ENCODE measurements around the gene MYADML2.

DNA sequence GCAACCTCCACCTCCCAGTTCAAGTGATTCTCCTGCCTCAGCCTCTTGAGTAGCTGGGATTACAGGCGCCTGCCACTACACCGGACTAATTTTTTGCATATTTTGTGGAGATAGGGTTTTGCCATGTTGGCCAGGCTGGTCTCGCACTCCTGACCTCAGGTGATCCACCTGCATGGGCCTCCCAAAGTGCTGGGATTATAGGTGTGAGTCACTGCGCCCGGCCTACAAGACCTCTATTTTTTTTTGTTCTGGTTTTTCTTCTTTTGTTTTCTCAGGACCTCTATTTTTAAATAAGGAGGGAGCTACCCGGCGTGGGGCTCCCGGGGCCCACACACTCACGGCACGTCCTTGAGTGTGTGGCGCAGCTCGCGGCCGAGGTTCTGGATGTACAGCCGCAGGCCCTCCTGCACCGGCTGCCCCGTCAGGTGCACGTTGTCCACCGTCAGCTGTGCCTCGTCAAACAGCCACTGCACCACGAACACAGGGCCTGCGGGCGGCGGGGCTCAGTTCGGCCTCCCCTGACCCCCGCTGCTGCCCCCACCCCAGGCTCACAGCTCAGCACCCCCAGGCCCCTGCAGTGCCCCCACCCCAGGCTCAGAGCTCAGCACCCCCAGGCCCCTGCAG is 8.1 kb upstream of the MYADML2 start:
- TF ChIP-seq CTCF (IDR thresholded peaks at IDR 0.05; ENCODE audit: insufficient read depth, low read length, poor library complexity, severe bottlenecking) (no peak), EZH2phosphoT487 (conservative IDR thresholded peaks at IDR 0.05; ENCODE audit: low read length) (no peak)

All from SU-DHL-6 (cell line).